Activated T-cell treated with anti-CD3 and anti-CD28 coated beads for 24 hours (primary cell): ENCODE results near the gene SLC25A26.

ENCODE experiments used
- DNase-seq: peaks from one replicate; pipeline ENCODE4 v3.0.0-alpha.2; 2020; ENCODE audit warnings: low read depth

Gene SLC25A26

DNA sequence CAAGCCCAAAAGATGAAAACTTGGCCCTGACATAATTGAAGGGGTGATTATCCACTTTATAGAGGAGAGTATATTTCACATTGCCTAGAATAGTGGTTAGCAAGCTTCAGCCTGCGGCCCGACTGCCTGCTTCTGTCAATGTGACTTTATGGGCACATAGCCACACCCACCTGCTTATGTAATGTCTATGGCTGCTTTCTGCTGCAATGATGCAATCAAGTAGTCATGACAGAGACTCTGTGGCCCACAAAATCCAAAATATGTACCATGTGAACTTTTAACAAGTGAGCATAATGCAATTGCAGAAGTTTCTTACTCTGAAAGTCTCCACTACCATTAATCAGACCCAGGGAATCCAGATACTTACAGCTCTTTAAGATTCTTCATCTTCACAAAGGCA is 176.9 kb downstream of the SLC25A26 start:
- no peak for DNase-seq

DNA sequence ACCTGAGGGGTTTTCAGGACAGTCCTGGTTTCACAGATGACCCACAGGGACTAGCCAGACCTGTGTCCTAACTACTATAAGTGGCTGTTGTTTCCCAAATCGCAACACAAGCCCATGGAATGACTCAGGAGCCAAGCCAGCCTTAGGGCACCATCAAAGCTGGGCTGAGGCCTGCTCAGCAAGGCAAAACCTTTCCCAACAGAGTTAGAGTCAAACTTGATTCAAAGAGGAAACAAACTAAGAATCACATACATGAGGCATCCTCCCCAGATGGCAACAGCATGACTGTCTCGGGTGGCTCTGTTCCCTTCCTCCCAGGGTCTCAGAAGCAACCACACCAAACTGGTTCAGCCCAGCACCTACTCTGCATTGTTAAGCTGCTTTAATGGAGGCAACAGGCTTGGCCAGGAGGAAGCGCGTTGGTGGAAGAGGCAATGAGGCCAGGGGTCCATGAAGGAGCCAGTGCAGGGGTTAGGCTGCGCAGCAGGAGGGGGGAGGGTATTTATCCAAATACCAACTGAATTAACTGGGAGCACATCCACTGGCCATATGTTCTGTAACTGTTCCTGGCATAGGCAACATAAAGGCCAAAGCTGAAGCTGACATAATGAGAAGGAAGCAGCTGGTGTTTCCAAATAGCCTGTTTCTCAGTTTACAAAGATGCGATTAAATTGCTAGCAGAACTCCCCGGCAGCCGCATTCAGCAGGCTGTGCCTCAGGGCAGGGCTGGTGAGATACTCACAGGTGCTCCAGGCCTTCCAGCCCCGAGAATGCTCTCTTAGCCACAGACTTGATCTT is 177.6 kb downstream of the SLC25A26 start:
- no peak for DNase-seq

DNA sequence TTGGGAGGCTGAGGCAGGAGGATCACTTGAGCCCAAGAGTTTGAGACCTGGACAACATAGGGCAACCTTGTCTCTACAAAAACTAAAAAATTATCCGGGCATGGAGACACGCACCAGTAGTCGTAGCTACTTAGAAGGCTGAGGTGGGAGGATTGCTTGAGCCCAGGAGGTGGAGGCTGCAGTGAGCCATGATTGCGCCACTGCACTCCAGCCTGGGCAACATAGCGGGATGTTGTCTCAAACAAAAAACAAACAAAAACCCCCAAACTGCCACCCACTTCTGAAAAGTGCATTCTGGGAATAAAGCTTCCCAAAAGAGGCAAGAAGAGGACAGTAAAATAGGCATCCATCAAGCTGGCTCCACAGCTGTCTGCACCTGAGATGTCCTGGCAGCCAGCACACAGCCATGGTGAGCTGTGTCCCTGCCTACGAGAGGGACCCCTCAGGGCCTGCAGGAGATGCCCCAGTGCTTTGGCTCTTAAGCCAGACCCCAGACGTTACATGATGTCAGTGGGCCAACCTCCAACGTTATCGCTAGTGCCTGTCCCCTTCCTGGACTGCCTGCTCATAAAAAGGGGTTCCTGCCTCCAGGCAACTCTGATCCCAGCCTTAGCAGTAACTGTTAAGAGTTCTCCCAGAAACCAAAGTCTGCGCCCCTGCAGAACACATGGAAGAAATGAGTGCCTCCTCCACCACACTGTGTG is 178.9 kb downstream of the SLC25A26 start:
- DNase-seq, result no peak

DNA sequence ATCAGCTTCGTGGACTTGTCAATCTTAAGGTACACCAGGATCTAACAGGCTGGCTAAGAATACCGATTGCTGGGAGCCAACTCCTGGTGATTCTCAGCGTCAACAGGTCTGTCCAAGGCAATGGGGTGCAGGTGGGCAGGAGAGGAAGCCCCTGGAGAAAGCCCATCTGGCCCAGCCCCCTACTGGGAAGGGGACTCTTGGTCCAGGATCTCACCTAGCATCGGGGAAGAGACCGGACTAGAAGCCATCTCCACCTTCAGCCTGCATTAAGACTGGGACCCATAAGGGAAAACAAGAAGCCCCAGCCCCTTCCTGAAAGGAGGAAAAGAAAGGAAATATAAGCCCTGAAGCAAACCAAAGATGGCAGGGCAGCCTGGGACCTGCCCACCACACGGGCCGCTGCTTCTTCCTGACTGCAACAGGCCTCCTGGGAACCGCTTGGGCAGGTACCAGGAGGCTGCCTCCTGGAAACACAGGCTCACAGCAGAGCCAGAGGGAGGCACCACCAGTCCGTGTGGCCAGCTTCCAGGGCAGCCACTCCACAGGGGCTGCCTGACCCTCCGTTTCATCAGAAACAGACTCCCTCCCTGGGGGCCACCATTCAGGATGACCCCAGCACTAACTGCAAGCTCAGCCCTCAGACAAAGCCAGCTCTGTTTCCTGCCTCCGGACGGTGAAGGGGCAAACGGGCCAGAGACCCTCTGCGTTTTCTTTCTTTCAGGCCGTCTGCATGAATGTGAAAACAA is 179.8 kb downstream of the SLC25A26 start:
- DNase-seq, result no peak

DNA sequence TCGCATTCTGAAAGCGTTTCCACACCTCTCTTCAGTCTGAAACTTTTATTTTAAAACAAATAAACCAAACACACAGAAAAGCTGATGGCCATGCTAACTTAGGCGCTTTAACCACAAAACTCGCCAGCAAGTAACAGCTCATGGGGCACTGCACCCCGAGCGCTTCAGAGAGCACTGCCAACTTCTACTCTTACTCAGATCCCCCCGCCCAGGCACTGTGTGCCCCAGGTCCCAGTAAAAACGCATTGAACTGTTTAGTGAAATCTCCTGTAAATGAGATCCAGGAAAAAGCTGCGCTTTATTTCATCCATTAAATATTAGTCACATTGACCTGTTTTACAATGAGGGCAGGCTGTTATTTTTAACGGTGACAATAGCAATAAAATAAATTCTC is 180.4 kb downstream of the SLC25A26 start:
- no peak for DNase-seq

DNA sequence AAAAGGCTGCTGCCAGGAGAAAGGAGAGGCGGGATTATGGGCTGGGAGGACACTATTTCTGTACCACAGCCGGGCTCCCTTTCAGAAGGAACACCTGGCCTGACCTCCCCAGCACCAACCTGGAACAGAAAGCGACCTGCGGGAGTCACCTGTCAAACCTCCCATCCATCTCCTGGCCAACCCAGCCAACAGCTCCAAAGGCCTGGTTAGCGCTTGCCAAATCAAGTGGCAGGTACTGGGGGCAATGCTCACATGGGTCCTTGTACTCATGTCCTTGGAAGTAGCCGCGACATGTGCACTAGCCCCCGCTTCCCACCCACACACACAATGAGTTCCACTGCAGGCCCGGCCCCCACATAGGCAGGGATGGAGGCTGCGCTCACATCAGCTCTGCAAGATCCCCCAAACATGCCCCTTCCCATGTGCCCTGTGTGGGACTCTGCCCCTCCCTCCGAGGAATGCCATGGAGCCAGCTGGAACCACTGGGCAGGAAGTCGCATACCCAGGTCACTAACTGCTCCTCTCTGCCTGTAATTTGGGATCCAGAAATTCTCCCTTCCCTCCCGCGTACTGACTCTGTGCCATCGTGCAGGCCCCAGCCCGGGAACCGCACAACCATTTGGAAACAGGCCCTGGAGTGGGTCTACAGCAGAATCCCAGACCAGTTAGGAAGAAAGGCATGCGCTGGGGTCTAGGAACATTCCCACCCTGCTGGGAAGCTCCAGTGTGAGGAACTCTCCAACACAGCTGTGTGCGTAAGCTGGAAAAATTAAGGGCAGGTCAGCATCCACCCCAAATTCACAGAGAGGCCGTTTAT is 181.1 kb downstream of the SLC25A26 start:
- no peak for DNase-seq

DNA sequence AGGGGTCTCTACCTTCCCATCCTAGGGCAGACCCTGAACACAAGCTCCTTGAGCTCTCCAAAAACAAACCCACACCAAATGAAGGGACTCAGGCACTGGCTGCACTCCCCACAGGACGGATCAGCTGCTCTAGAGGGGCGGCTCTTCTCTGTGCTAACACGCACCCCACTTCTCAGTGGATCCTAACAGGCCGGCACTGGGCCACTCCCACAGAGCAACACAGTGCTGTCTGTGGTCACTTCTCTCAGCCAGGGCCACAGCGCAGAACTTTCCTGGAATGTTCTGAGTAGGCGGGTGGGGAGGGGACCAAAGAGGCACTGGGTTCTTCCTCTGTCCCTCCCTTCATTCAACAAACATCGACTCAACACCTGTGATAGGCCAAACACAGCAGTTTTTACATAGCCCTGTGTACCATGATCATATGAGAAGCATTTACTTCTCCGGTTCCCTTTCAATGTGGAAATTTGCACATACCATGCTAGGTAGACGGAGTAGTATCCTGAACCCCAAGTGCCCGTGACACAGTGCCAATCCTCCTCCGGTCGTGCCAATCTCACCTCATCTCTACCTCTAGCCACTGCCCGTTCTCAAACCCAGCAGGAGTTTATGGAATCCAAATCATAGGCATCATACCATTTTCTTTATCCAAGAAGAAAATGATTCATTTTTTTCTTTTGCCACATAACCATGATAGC is 181.9 kb downstream of the SLC25A26 start:
- DNase-seq, result no peak

DNA sequence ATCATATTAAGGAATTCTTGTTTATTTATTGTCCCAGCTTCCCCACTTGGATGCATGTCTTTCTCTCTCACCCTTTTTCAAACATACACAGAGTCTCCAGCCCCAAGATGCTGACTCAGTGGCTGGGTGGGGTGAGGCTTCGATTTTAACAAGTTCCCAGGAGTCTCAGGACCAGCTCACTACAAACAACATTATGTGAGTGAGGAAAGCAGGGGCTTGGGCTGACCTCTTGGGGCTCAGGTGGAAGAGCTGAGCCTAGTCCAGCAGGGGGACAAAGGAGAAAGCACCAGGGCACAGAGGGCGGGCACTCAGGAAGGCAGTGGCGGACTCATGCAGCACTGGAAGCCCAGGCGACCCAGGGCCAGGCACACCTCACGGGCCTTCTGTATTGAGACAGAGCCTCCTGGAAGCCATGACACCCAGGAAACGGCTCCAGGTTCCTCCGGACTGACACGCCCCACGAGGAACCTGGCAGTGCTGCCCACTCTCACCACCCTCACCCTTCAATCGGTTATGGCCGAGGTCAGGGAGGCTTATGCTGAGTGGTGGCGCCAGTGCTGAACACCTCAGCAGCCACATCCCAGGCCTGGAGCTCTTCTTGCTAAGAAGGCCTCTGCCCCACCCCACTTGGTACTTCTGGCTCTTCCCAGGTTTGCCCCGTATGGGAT is 182.7 kb downstream of the SLC25A26 start:
- DNase-seq, result no peak

DNA sequence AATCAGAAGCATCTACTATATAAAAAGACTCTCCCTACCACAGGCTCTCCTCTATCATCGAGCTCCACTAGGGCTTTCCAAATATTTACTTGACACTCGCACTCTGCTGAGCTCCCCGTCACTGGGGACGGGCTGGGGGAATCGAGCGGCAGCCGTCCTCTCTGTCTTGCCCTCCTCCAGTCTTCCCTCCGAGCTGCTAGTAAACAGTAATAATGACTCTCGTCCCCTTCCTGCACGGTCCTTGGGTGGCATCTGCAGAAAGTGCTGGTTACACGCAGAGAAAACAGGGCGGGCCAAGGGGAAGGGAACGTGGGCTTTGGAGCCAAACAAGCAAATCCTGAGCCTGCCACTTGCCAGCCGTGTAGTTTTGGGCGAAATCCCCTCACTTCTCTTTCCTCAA is 183.4 kb downstream of the SLC25A26 start:
- no peak for DNase-seq

DNA sequence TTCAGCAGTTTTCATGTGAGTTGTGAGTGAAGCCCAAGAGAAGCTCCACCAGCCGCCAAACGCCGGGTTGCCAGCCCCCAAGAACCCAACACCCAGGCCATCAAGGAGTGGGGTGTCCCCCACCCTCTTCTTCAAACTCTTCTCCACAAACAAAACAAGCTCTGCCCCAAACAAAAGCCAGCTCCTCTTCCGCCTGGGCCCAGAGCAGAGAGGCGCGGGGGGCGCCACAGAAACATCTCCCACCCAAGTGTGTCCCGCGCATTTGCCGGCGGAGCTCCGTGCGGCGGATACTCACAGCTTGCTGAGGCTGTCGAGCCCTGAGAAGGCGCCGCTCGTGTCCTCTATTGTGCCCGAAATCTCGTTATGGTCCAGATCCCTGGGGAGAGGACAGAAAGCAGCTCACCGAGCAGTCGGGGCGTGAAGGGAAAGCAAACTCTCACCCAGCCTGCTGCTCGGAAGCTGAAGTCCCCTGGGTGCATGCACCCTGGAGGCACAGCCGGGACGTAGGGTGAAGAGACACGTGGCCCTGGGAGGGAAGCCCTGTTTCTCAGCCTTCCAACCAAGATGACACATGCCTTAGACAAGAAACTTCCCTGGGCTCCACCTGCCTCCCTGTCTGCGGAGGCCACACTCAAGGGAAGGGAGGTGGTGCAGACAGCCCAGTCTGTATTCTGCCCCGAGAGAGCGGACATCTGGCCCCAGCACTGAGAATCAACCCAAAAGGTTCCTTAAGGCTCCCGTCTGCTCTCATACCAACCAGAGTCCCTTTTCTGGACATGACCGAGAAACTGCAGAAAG is 184.3 kb downstream of the SLC25A26 start:
- DNase-seq, result no peak

DNA sequence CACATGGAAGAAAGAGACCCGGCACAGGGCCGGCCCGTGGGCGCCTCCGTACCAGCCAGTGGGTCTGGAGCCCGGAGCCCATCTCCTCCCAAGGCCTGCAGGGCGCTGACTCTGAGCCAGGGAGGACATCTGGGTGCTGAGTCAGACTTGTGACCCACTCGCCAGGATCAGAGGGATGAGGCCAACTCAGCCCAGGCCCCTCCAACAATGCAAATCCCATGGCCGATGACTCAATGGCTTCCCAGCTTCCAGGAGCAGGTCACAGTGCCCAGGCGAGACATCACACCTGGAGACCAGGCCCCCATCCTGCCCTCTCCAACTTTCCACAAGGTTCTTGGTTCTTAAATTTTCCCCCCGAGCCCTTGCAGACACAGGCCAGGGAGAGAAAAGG is 184.9 kb downstream of the SLC25A26 start:
- DNase-seq, result no peak

DNA sequence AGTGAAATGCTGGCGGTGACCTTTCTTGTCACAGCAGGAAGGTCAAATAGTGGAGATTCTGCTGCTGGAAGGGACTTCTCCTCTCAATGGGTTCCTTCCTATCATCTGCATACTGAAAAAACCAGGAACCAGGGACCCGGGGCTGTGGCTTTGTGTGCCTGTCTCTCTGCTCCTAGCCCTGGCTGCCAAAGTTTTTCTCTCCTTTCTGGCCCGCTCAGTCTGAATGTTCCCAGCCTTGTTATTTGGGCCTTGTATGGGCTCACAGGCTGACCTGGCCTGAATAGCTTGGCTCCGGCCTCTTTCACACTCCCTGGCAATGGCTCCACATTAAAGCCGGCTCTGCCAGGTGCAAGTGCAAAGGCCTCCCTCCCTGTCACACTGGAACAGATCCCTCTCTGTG is 185.4 kb downstream of the SLC25A26 start:
- no peak for DNase-seq

DNA sequence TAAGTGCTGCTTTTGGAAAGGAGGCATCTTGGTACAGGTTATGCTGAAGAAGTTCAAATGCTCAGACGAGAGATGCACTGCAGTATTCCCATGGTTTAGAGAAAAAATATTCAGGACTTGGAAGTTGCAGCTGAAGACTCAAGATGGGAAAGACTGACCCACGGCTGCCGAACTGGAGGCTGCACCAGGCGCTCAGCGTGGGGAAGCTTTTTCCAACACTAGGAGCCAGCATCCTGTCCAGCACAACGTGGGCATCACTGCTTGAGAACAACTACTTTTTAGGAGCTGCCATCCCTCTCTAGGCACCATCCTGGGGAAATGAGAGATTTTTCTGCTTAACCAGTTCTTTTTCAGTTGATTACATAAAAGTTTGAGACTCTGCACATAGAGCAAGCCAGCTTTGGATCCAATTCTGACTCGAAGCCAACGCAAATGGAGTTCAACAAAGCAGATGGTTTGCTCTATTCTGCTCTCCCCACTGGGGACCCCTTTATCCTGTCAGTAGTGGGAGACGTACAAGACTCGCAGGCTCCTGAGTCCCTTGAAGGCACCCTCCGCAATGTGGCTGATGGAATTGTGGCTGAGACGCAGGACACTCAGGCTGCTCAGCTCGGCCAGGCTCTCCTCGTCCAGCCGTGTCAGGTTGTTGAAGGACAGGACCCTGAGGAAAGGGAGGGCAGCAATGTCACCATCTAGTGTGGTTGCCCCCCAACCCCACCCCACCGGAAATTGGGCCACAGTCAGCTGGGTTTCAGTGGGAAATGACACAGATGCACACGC is 186.2 kb downstream of the SLC25A26 start:
- no peak for DNase-seq

DNA sequence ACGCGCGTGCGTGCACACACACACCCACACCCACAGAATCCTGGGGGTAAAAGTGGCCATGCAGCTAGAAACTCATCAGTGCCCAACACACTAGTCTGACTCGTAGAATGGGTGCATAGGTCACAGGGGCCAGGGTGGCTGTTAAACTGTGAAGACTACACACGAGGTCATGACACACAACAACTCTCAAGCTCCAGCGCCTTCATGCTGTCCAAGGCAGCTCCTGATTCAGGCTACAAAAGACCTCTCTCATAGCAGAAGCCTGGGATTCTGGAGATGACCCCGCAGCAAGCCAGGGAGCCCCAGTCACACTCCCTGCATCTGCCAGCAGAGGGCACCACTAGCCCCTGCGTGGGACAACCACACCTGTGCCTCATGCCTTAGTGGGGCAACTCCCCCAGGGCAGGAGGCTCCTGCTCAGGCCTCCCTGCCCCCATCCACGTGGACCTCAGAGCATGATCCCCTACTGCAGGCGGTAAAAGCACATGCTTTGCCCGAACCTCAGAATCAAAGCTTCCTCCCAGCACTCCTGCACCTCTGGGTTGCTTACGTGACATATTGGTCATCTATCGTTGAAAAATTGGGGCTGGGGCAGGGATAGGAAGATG is 186.9 kb downstream of the SLC25A26 start:
- peak; percentile 57 for DNase-seq

DNA sequence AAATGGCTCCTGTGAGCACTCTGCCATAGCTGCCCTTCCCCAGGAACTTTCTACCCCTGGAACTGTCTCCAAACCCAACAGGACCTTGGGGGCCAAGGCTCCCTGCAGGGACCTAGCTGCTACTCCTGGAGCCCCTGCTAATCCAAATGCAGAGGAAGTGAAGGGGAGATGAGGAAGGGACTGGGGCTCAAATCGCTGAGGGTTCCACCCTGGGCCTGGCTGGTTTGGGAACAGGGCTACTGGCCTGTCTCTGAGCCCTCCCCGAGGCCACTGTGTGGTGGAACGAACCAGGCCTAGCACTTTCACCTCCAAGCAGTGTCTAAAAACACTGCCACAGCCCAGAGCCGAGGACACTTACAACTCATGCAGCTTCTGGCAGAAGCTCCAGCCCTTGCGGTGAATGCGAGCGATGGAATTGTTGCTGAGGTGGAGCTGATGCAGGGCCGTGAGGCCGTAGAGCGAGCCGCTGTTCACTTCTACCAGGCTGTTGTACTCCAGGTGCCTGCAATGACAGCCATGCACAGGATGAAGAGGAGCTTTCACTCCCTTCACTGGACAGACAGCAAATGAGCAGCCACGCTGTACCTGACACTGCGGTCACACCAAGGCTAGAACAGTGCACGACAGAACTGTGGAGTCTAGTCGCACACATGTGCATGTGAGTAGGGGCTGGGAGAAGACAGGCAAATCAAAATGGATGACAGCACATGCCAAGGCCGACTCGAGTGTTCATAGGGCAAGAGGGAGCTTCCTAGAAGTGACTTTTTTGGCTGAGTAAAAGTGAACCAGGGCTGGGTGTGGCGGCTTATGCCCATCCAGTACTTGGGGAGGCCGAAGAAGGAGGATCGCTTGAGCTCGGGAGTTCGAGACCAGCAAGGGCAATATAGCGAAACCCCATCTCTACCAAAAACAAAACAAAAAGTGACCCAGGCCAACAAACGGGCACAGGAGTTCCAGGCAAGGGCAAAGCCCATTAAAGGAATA is 189.3 kb downstream of the SLC25A26 start:
- DNase-seq, result no peak

DNA sequence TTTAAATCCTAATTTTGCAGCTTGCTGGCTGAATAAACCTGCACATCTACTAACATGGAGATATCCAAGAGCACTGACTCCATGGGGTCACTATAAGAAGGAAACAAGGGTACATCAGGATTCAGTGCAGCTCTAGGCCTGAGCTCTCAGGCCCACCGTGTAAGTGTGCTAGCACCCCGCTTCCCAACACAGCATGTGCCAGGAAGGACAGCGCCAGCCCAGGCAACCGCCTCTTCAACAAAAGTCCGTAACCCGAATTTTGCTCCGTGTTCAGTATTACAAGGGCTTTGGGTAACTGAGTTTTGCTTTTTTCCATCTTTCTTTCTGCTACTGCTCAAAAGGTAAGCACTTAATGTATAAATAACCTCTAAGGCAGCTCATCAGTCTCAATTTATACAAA is 190.2 kb downstream of the SLC25A26 start:
- no peak for DNase-seq

DNA sequence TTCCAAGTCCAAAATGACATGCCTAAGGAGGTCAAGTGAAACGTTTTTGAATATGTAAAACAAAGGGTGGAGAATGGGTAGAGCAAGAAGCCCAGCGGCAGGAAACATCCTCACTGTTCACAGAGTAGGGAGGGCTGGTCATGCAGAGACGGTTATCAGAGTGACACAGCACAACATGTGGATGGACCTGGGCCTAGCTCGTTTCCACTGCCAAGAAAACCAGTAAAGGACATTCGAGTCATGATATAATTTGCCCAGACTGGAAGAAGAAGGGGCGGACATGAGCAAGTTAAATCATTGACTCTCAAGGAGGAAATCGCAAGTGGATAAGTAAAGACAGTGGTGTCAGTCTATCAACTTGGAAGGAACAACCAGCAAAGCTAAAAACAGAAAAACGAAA is 190.7 kb downstream of the SLC25A26 start:
- DNase-seq, result no peak
